Gastrocnemius medialis (tissue), 4 donors: ENCODE results near the gene AGTRAP. TPM values are rescaled to one million over a fixed set of nuclear protein-coding genes. Genes with fewer than 3 reads are reported as not detected.

Experiments
- ATAC-seq, 2 donors: fragments of 150-250 bp; one replicate each; pipeline ENCODE4 v1.9.1; 2016
- DNase-seq, 2 donors: peaks; one replicate each; pipeline ENCODE4 v3.0.0-alpha.2; 2019
- H3K27ac ChIP-seq, 4 donors: fragments of 200-600 bp; sonication (generic); 1 replicate in 1 of 4; 2 replicates in 3 of 4; pipeline ENCODE4 v1.5.1; 2016 to 2018; ENCODE audit warnings: mild to moderate bottlenecking in 2 of 4, moderate library complexity in 1 of 4
- H3K27me3 ChIP-seq, 3 donors: fragments of 200-600 bp; sonication (generic) in 2 of 3; 1 replicate in 1 of 3; 2 replicates in 2 of 3; pipeline versions ENCODE4 v1.5.1 to v1.6.0; 2016 to 2019; ENCODE audit warnings: mild to moderate bottlenecking in 1 of 3, moderate library complexity in 1 of 3
- H3K36me3 ChIP-seq, 2 donors: fragments of 200-600 bp; sonication (generic) in 1 of 2; one replicate each; pipeline ENCODE4 v1.5.1; 2017 to 2018
- H3K4me1 ChIP-seq, 2 donors: fragments of 200-600 bp; sonication (generic) in 1 of 2; one replicate each; pipeline ENCODE4 v1.5.1; 2016 to 2017; ENCODE audit warnings: mild to moderate bottlenecking in 2 of 2
- H3K4me3 ChIP-seq, 4 donors: fragments of 200-600 bp; sonication (generic) in 3 of 4; 1 replicate in 1 of 4; 2 replicates in 3 of 4; pipeline ENCODE4 v1.5.1; 2016 to 2019; ENCODE audit warnings: mild to moderate bottlenecking in 2 of 4
- H3K9me3 ChIP-seq, 3 donors: fragments of 200-600 bp; sonication (generic) in 2 of 3; 1 replicate in 1 of 3; 2 replicates in 2 of 3; pipeline ENCODE4 v1.5.1; 2016 to 2019
- CTCF ChIP-seq, 5 experiments: fragments of 450-650 bp in 3 of 5; fragments of 200-600 bp in 2 of 5; sonication (generic) in 2 of 5; IDR thresholded peaks in 4 of 5; conservative IDR thresholded peaks in 1 of 5; 1 replicate in 4 of 5; 2 replicates in 1 of 5; pipeline ENCODE4 v1.5.1; 2016 to 2019; ENCODE audit warnings: antibody characterized with exemption in 5 of 5, mild to moderate bottlenecking in 3 of 5, moderate library complexity in 3 of 5
- POLR2A ChIP-seq, 2 donors: fragments of 450-650 bp; IDR thresholded peaks; one replicate each; pipeline ENCODE4 v1.6.1; 2017; ENCODE audit warnings: antibody characterized with exemption in 2 of 2, mild to moderate bottlenecking in 2 of 2, moderate library complexity in 2 of 2
- in situ Hi-C, 4 donors: fragments of 200-750 bp; cut with MboI; loops; one replicate each; pipeline versions ENCODE4 v1.15.0 to v1.8.0; 2017; ENCODE audit warnings: low sequenced_read_pairs in 4 of 4
- intact Hi-C: fragments of 100-400 bp; cut with DNase I; formaldehyde crosslinking; loops from one replicate; pipeline ENCODE4 v1.15.1; 2023; ENCODE audit warnings: low total_unique reads
- total RNA-seq, 4 donors: library from RNA; depleted of rRNA; stranded (reverse); fragments of >200 nt; gene quantifications; one replicate each; pipeline versions ENCODE4 v1.1.0 to v1.2.3, GENCODE V29; 2016

The AGTRAP gene
- total RNA-seq, 4 donors from 2014 or later = 37.8 to 144 (median 103) TPM

GRCh38 chr1:11701981-11702803 is 33.7 kb upstream of the AGTRAP start:
- no peak for ATAC-seq

GRCh38 chr1:11703357-11704193 is 32.4 kb upstream of the AGTRAP start:
- no peaks in the 10 kb centered on the region for H3K9me3 ChIP-seq
- no peak for TF ChIP-seq CTCF (IDR thresholded peaks at IDR 0.05 in 4 of 5, conservative IDR thresholded peaks at IDR 0.05 in 1 of 5)
- no peak for TF ChIP-seq POLR2A (IDR thresholded peaks at IDR 0.05)
- in situ Hi-C loops = no loop called here
- no peaks in the 10 kb centered on the region for H3K36me3 ChIP-seq
- H3K4me3 ChIP-seq = no peak overlapping the region
- H3K4me1 ChIP-seq = peaks cover 0 to 13% of the 10 kb centered on the region in 2 donors
- peaks cover 36 to 41% (median 36%) of the 10 kb centered on the region in 3 donors for H3K27me3 ChIP-seq
- no peak overlapping the region for H3K27ac ChIP-seq
- DNase-seq (no peak), ATAC-seq (no peak)
- intact Hi-C loops = no loop called here

More at GRCh38 chr1:11701981-11702803, 33.7 kb upstream of the AGTRAP start:
- in situ Hi-C loops = no loop called here
- Histone ChIP-seq H3K27me3 (peaks cover 39 to 43% (median 40%) of the 10 kb centered on the region in 3 donors), H3K4me1 (peaks cover 0 to 13% of the 10 kb centered on the region in 2 donors), H3K9me3 (no peaks in the 10 kb centered on the region), H3K4me3 (no peak overlapping the region), H3K27ac (no peak overlapping the region), H3K36me3 (no peaks in the 10 kb centered on the region)
- TF ChIP-seq CTCF (IDR thresholded peaks at IDR 0.05 in 4 of 5, conservative IDR thresholded peaks at IDR 0.05 in 1 of 5) (no peak), POLR2A (IDR thresholded peaks at IDR 0.05) (no peak)
- intact Hi-C loops = no loop called here
- DNase-seq = no peak

GRCh38 chr1:11704194-11704529 is 31.8 kb upstream of the AGTRAP start:
- H3K27ac ChIP-seq = no peak overlapping the region
- DNase-seq (no peak), ATAC-seq (no peak)
- in situ Hi-C loops (no loop called here), intact Hi-C loops (no loop called here)
- TF ChIP-seq CTCF (IDR thresholded peaks at IDR 0.05 in 4 of 5, conservative IDR thresholded peaks at IDR 0.05 in 1 of 5) (no peak), POLR2A (IDR thresholded peaks at IDR 0.05) (no peak)
- H3K4me1 ChIP-seq = peaks cover 0 to 13% of the 10 kb centered on the region in 2 donors
- no peak overlapping the region for H3K4me3 ChIP-seq
- H3K9me3 ChIP-seq = no peaks in the 10 kb centered on the region
- peaks cover 31 to 36% (median 35%) of the 10 kb centered on the region in 3 donors for H3K27me3 ChIP-seq
- no peaks in the 10 kb centered on the region for H3K36me3 ChIP-seq

- H3K4me1 ChIP-seq = peaks cover 0 to 13% of the 10 kb centered on the region in 2 donors
- H3K27ac ChIP-seq = no peak overlapping the region
- no peak for TF ChIP-seq CTCF (IDR thresholded peaks at IDR 0.05 in 4 of 5, conservative IDR thresholded peaks at IDR 0.05 in 1 of 5)
- TF ChIP-seq POLR2A (IDR thresholded peaks at IDR 0.05) = no peak
- DNase-seq = no peak
- no peak for ATAC-seq
- H3K9me3 ChIP-seq = no peaks in the 10 kb centered on the region
- in situ Hi-C loops (no loop called here), intact Hi-C loops (no loop called here)
- H3K4me3 ChIP-seq = no peak overlapping the region
- H3K36me3 ChIP-seq = no peaks in the 10 kb centered on the region
- H3K27me3 ChIP-seq = peaks cover 24 to 31% (median 30%) of the 10 kb centered on the region in 3 donors
Measured at GRCh38 chr1:11704691-11705475, 31.1 kb upstream of the AGTRAP start.
